SH-SY5Y (cell line): Measurements from ENCODE around the gene DOCK4.

ENCODE experiments used
- GATA2 ChIP-seq: IDR thresholded peaks from 2 replicates; pipeline ENCODE4 v1.6.1; 2011; ENCODE audit warnings: mild to moderate bottlenecking, low read depth, low read length
- GATA3 ChIP-seq: IDR thresholded peaks from 2 replicates; pipeline ENCODE4 v1.6.1; 2011; ENCODE audit warnings: low read depth, mild to moderate bottlenecking, low read length, moderate library complexity

DOCK4 gene

DNA sequence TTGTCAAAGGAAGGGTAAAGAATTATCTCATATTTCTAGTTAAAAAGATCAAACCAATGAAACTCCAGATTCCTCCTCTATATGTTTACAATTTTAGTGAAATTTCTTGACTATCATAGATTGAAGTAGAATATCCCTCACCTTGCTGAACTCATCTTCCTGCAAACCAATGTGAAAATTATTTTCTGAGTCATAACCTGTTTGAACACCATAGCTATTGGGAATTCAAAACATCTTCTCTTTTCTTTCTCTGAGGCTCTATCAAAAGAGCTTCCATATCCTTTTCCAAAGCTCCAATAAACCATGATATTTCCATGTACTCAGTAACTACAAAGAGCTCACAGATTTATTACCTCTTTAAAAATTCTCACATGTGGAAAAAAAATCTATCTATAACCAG is 134.3 kb downstream of the DOCK4 start:
- TF ChIP-seq GATA2 = no peak
- TF ChIP-seq GATA3 = no peak

- TF ChIP-seq GATA2 (no peak), GATA3 (no peak)
Measured at GRCh38 chr7:112070674-112071256, 135.4 kb downstream of the DOCK4 start.

DNA sequence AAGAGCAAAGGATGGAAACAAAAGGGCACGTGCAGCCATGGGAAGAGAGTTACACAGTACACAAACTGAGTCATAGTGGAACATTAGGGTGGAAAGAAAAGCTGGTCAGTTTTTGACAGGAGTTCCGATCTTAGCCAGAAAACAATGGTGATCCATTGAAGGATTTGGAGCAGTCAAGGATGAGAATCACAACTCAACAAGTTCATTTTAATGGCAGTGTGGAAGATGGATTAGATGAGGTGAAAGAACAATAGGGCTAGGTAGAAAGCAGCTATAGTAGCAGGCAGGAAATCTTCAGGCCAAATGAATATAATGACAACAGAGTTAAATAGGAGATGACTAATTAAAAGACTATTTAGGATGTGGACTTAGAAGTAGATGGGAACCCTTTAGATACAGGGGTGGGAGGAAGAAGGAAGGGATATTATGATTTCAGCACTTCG is 136.3 kb downstream of the DOCK4 start:
- TF ChIP-seq GATA2 (no peak), GATA3 (no peak)

DNA sequence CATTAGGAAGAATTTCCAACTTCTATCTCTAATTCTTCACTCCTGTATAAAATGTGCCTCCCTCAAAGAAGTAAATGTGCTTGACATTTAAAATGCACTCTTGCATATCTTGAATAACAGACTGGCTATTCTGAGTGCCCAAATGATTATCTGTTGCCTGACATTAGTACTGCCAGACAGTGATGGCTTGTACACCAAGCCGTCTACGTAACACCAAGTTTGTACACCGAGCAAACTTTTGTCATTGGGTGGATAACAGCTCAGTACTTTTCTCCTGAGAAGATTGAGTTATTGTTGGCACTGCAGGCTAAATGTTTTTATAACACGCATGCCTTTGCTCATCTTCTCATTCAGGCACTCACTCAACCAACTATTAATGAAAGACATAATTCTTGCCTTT is 137.2 kb downstream of the DOCK4 start:
- TF ChIP-seq GATA3 (no peak), GATA2 (no peak)

GRCh38 chr7:112067632-112068540 is 138.3 kb downstream of the DOCK4 start:
- TF ChIP-seq GATA2 (no peak), GATA3 (no peak)

- TF ChIP-seq GATA2 (no peak), GATA3 (no peak)
Measured at GRCh38 chr7:112067200-112067599, 139.0 kb downstream of the DOCK4 start.

GRCh38 chr7:112065758-112066157 is 140.4 kb downstream of the DOCK4 start:
- no peak for TF ChIP-seq GATA3
- no peak for TF ChIP-seq GATA2

- TF ChIP-seq GATA2 = no peak
- TF ChIP-seq GATA3 = no peak
Measured at GRCh38 chr7:112064627-112065385, 141.4 kb downstream of the DOCK4 start.

- TF ChIP-seq GATA3 (no peak), GATA2 (no peak)
Measured at GRCh38 chr7:112063974-112064373, 142.2 kb downstream of the DOCK4 start.

DNA sequence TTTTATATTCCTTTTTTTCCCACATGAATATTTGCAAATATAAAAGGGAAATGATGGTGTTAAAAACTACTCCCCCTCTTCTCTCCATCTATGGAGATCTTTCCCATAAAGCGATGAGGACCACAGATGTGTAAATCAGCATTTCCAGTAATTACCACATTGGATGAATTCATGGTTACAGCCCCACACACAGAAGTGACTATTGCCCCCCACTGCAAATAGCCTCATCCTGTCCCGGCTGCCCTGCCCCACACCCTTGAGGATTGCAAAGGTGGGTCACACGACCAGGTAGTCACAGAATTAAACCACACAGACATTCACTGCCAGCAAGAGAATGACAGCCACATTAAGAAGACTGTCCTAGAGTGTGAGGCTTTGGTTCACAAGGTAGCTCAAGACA is 145.1 kb downstream of the DOCK4 start:
- no peak for TF ChIP-seq GATA2
- TF ChIP-seq GATA3 = no peak

DNA sequence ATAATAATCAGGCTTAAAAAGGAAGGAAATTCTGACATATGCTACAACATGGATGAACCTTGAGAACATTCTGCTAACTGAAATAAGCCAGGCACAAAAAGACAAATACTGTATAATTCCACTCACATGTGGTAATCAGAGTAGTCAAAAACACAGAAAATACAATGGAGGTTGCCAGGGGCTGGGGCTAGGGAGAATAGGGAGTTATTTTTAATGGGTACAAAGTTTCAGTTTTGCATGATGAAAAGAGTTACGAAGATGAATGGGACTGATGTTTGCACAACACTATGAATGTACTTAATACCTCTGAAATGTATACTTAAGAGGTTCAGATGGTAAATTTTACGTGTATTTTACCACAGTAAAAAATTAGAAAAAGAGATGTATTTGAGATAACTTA is 145.6 kb downstream of the DOCK4 start:
- TF ChIP-seq GATA3 = no peak
- no peak for TF ChIP-seq GATA2

GRCh38 chr7:112059675-112060074 is 146.5 kb downstream of the DOCK4 start:
- TF ChIP-seq GATA3 (no peak), GATA2 (no peak)

DNA sequence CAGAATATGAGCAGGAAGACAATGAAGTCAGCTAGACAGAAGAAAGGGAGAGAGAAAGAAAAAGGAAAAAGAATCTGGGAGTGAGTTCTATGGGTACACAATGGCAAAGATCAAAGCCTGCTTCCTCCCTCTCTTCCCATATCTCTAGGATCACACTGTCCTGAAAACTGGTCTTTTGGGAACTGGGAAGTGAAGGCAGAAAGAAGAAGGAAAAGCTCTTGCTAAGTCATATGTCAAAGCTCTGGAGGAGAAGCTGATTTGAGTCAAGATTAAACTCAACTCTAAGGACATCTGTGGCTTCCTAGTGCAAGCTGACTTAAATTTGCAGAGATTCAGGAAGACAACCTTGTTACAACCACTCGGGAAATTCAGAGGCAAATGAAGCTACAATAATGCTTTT is 147.5 kb downstream of the DOCK4 start:
- peak; percentile 16; the same call in 1 of the 2 replicates for TF ChIP-seq GATA2
- TF ChIP-seq GATA3 = no peak

DNA sequence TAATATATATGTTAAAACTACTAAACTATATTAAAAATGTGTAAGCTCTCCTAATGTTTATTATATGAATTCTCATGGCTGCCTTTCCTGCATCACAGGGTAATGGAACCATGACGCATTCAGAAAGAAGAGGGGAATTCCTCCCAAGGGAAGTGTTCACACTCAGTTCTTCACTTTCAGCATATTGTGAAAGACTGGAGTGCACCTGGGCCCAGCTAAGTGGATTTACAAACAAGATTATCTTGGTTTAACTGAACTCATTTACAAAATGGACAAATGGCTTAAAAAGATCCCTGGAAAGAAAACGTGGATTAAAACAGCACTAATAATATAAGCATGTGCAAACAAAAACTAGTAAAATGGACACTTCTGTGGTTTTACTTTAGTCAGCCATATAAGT is 149.8 kb downstream of the DOCK4 start:
- TF ChIP-seq GATA3 = no peak
